ENCODE measurements around the gene MTMR2. TPM values are rescaled to one million over a fixed set of nuclear protein-coding genes. Genes with fewer than 3 reads are reported as not detected.

The MTMR2 gene
- total RNA-seq, 1 donor from 2014 or later: 68.9 TPM

DNA sequence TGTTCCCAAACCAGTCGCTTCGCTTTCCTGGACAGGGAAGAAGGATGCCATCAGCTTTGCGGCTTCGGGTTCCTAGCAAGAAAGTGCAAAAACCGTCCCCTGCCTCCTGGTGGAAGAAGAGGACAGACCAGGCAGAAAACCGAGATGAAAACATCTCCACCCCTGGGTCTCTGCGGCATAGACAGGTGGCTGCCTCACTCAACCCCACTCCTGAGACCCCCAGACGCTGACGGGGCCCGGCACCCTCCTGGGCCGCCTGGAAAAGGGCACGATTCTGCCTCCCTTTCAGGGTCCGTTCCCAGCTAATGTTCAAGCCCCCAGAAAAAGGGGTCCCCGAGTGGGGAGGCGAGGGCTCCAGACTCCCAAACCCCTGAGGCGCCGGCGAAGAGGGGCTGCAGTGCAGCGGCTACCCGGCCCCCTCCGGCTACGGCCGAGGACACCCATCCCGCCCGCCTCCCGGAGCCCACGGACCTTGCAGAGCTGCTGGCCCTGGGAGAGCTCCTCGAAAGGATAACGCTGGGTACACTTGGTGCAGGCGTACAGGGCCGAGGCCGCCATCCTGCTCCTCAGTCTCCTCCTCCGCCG is 134.9 kb downstream of the MTMR2 start:
- Mint-ChIP-seq H3K27ac (peak overlapping the region; percentile 72), H3K4me3 (peak overlapping the region; percentile 99), H3K27me3 (ENCODE audit: insufficient read depth, low read depth) (peaks cover 10% of the 10 kb centered on the region), H3K36me3 (peaks cover 22% of the 10 kb centered on the region), H3K4me1 (peaks cover 29% of the 10 kb centered on the region), H3K9me3 (no peaks in the 10 kb centered on the region)
- TF ChIP-seq EZH2phosphoT487 (IDR thresholded peaks at IDR 0.05): no peak
- TF ChIP-seq, protein P1, sequence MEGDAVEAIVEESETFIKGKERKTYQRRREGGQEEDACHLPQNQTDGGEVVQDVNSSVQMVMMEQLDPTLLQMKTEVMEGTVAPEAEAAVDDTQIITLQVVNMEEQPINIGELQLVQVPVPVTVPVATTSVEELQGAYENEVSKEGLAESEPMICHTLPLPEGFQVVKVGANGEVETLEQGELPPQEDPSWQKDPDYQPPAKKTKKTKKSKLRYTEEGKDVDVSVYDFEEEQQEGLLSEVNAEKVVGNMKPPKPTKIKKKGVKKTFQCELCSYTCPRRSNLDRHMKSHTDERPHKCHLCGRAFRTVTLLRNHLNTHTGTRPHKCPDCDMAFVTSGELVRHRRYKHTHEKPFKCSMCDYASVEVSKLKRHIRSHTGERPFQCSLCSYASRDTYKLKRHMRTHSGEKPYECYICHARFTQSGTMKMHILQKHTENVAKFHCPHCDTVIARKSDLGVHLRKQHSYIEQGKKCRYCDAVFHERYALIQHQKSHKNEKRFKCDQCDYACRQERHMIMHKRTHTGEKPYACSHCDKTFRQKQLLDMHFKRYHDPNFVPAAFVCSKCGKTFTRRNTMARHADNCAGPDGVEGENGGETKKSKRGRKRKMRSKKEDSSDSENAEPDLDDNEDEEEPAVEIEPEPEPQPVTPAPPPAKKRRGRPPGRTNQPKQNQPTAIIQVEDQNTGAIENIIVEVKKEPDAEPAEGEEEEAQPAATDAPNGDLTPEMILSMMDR (IDR thresholded peaks at IDR 0.05): peak; percentile 53
- H3K27me3 ChIP-seq: no peaks in the 10 kb centered on the region
- peaks cover 76% of the 10 kb centered on the region for H3K79me2 ChIP-seq (ENCODE audit: low read depth)
- peak overlapping the region; percentile 95 for H3K4me2 ChIP-seq
- H3K9ac ChIP-seq: peak overlapping the region; percentile 93
- peak overlapping the region; percentile 100 for H3K4me3 ChIP-seq
- H4K20me1 ChIP-seq (ENCODE audit: low read depth): peaks cover 40% of the 10 kb centered on the region
- peak overlapping the region; percentile 64 for H2AFZ ChIP-seq (replicated peaks)
- peaks cover 19% of the 10 kb centered on the region for H3K36me3 ChIP-seq
- peak overlapping the region; percentile 99 for H3K27ac ChIP-seq
- no peaks in the 10 kb centered on the region for H3K9me3 ChIP-seq (ENCODE audit: low read depth)
- peaks cover 15% of the 10 kb centered on the region for H3K4me1 ChIP-seq
- H3F3A ChIP-seq (ENCODE audit: low read depth): peaks cover 26% of the 10 kb centered on the region
- peak; percentile 80 for DNase-seq (ENCODE audit: low spot score)

Small RNA genes lying within 50 kb of the gene (small RNA-seq; reads per million reads assigned to genes)
- gene RNA5SP345: not detected

Other genes starting within 250 kb of the MTMR2 start
- gene FAM76B, start 134.3 kb downstream of the MTMR2 start, total RNA-seq (ENCODE audit: low replicate concordance): 92.7 and 139 TPM in 2 replicates
- 136 and 185 TPM in 2 replicates for gene CEP57, start 133.6 kb downstream of the MTMR2 start, total RNA-seq (ENCODE audit: low replicate concordance)

Measured in neural progenitor cell (in vitro differentiated cells).